ENCODE results near the gene FGD3. TPM values are rescaled to one million over a fixed set of nuclear protein-coding genes. Genes with fewer than 3 reads are reported as not detected.

The FGD3 gene
- polyA plus RNA-seq, 2 of the 4 experiments (the other 2 are of a cell fraction): 0.18 to 0.23 TPM

DNA sequence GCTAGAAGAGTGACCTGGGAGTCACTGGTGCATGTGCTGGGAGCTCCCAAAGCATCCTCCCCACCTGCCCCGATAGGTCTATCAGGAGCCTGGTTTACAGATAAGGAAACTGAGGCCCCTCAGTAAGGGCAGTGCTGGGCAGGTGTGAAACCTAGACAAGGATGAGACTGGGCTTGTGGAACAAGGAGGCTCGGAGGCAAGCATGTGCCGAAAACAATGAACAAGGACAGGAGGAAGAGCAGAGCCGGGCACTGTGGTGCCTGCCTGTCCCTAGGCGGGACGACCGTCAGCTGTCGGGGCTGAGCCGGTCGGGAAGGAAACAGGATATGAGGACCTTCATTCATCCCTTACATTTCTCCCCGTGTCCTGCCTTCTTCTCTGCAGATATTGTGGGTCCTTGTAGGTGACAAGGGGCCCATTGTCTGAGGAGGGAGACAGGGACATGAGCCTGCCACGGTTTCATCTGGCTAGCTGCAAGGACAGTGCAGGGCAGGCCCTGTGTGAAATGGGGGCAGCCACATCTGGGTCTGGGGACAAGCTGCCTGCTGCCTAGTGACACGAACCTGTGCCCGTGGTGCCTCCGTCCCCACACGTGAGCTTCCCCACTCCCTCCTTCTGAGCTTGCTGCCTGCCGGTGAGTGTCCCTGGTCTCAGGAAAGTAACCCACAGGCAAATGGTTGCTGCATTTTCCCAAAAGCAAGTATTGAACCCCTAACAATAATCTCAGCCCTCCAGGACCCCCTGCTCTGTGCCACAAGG lies 18.6 kb downstream of the FGD3 start:
- no peak overlapping the region for H3K4me2 ChIP-seq
- H3K9me3 ChIP-seq: no peaks in the 10 kb centered on the region
- ChIA-PET CTCF (interaction anchor here (1.6 to 2.5 kb wide), 2 partner anchors 9 to 38 kb away, joined by 3 to 11 read pairs; no protein-coding TSS in a partner anchor), POLR2A (no interaction called here)
- FAIRE-seq (no peak), ATAC-seq (no peak), DNase-seq (ENCODE audit: low read depth in 1 of 2, low spot score in 1 of 2) (no peak)
- no peak for TF ChIP-seq MAX (IDR thresholded peaks at IDR 0.05)
- TF ChIP-seq RARB (CRISPR knock-in tag; IDR thresholded peaks at IDR 0.05): no peak
- TF ChIP-seq EHMT2 (IDR thresholded peaks at IDR 0.05; ENCODE audit: low read depth): no peak
- TF ChIP-seq TP53 (CRISPR knock-in tag; IDR thresholded peaks at IDR 0.05): no peak
- TF ChIP-seq KDM1A (IDR thresholded peaks at IDR 0.05; ENCODE audit: low read depth): no peak
- TF ChIP-seq ZFP36 (IDR thresholded peaks at IDR 0.05; ENCODE audit: borderline replicate concordance, partially characterized antibody): no peak
- TF ChIP-seq, protein P1, sequence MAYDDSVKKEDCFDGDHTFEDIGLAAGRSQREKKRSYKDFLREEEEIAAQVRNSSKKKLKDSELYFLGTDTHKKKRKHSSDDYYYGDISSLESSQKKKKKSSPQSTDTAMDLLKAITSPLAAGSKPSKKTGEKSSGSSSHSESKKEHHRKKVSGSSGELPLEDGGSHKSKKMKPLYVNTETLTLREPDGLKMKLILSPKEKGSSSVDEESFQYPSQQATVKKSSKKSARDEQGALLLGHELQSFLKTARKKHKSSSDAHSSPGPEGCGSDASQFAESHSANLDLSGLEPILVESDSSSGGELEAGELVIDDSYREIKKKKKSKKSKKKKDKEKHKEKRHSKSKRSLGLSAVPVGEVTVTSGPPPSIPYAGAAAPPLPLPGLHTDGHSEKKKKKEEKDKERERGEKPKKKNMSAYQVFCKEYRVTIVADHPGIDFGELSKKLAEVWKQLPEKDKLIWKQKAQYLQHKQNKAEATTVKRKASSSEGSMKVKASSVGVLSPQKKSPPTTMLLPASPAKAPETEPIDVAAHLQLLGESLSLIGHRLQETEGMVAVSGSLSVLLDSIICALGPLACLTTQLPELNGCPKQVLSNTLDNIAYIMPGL (CRISPR knock-in tag; IDR thresholded peaks at IDR 0.05; ENCODE audit: borderline replicate concordance): no peak
- TF ChIP-seq RNF2 (IDR thresholded peaks at IDR 0.05; ENCODE audit: borderline replicate concordance, low read depth): no peak
- TF ChIP-seq, protein P2, sequence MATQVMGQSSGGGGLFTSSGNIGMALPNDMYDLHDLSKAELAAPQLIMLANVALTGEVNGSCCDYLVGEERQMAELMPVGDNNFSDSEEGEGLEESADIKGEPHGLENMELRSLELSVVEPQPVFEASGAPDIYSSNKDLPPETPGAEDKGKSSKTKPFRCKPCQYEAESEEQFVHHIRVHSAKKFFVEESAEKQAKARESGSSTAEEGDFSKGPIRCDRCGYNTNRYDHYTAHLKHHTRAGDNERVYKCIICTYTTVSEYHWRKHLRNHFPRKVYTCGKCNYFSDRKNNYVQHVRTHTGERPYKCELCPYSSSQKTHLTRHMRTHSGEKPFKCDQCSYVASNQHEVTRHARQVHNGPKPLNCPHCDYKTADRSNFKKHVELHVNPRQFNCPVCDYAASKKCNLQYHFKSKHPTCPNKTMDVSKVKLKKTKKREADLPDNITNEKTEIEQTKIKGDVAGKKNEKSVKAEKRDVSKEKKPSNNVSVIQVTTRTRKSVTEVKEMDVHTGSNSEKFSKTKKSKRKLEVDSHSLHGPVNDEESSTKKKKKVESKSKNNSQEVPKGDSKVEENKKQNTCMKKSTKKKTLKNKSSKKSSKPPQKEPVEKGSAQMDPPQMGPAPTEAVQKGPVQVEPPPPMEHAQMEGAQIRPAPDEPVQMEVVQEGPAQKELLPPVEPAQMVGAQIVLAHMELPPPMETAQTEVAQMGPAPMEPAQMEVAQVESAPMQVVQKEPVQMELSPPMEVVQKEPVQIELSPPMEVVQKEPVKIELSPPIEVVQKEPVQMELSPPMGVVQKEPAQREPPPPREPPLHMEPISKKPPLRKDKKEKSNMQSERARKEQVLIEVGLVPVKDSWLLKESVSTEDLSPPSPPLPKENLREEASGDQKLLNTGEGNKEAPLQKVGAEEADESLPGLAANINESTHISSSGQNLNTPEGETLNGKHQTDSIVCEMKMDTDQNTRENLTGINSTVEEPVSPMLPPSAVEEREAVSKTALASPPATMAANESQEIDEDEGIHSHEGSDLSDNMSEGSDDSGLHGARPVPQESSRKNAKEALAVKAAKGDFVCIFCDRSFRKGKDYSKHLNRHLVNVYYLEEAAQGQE (IDR thresholded peaks at IDR 0.05): no peak
- no peak for TF ChIP-seq HOXB13 (CRISPR knock-in tag; IDR thresholded peaks at IDR 0.05; ENCODE audit: low read depth)
- no peak for TF ChIP-seq CEBPB (IDR thresholded peaks at IDR 0.05)
- TF ChIP-seq, protein P3, sequence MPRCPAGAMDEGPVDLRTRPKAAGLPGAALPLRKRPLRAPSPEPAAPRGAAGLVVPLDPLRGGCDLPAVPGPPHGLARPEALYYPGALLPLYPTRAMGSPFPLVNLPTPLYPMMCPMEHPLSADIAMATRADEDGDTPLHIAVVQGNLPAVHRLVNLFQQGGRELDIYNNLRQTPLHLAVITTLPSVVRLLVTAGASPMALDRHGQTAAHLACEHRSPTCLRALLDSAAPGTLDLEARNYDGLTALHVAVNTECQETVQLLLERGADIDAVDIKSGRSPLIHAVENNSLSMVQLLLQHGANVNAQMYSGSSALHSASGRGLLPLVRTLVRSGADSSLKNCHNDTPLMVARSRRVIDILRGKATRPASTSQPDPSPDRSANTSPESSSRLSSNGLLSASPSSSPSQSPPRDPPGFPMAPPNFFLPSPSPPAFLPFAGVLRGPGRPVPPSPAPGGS (IDR thresholded peaks at IDR 0.05): no peak
- TF ChIP-seq BHLHE40 (IDR thresholded peaks at IDR 0.05; ENCODE audit: low read depth, low read length): no peak
- TF ChIP-seq HDAC2 (IDR thresholded peaks at IDR 0.05): no peak
- no peak for TF ChIP-seq ESRRA (IDR thresholded peaks at IDR 0.05; ENCODE audit: borderline replicate concordance, low read length)
- 73% methylated on average over 17 of the region's 17 CpGs for WGBS (ENCODE audit: missing lambda C conversion rate)
- no peak overlapping the region for H3K4me3 ChIP-seq
- no peak overlapping the region for H3K27ac ChIP-seq
- H3K4me1 ChIP-seq: no peaks in the 10 kb centered on the region

GRCh38 chr9:92966518-92966800 lies 19.1 kb downstream of the FGD3 start:
- no peak for DNase-seq (ENCODE audit: low read depth in 1 of 2, low spot score in 1 of 2)
- ChIA-PET CTCF (interaction anchor here (1.6 to 2.5 kb wide), 2 partner anchors 9 to 37 kb away, joined by 3 to 11 read pairs; no protein-coding TSS in a partner anchor), POLR2A (no interaction called here)
- Histone ChIP-seq H3K4me3 (no peak overlapping the region), H3K9me3 (no peaks in the 10 kb centered on the region), H3K4me2 (no peak overlapping the region), H3K4me1 (no peaks in the 10 kb centered on the region), H3K27ac (no peak overlapping the region)
- 72% methylated on average over 4 of the region's 5 CpGs for WGBS (ENCODE audit: missing lambda C conversion rate)
- no peak for FAIRE-seq
- no peak for ATAC-seq
- no peak for TF ChIP-seq POLR2A (IDR thresholded peaks at IDR 0.05; ENCODE audit: low read length)
- TF ChIP-seq FOSL2 (IDR thresholded peaks at IDR 0.05): no peak
- TF ChIP-seq FOSL2 (CRISPR knock-in tag; IDR thresholded peaks at IDR 0.05): no peak
- TF ChIP-seq EHMT2 (IDR thresholded peaks at IDR 0.05; ENCODE audit: low read depth): no peak
- TF ChIP-seq CHD4 (IDR thresholded peaks at IDR 0.05; ENCODE audit: borderline replicate concordance): no peak
- TF ChIP-seq RNF2 (IDR thresholded peaks at IDR 0.05; ENCODE audit: borderline replicate concordance, low read depth): no peak
- TF ChIP-seq ZSCAN20 (CRISPR knock-in tag; IDR thresholded peaks at IDR 0.05): no peak

All from A549 (cell line).